IMR-90 (cell line): Measurements from ENCODE around the gene RBBP8. TPM values are rescaled to one million over a fixed set of nuclear protein-coding genes. Genes with fewer than 3 reads are reported as not detected.

Experiments used
- ATAC-seq: fragments of 200-7000 bp; cut with Tn5 transposase; 2 replicates; pipeline ENCODE4 v1.9.1; 2020; ENCODE audit warnings: low read depth, mild to moderate bottlenecking, moderate library complexity
- BruUV-seq: library from RNA; stranded (reverse); fragments of 400-500 nt; replicated peaks from 2 replicates; lab custom pipeline; 2021; lab: Mats Ljungman, UMichigan
- CTCF ChIA-PET: fragments of 300-600 bp; formaldehyde crosslinking; extraction: SDS; loops from one replicate; lab custom pipeline; 2021; ENCODE audit warnings: antibody characterized with exemption; lab: Yijun Ruan, JAX
- POLR2A ChIA-PET: fragments of 300-600 bp; sonication (Branson Sonifier 250); formaldehyde crosslinking; loops from one replicate; lab custom pipeline; 2022; ENCODE audit warnings: antibody characterized with exemption; ENCODE audit not compliant: unreplicated experiment; lab: Charles Lee
- DNase-seq: peaks from one replicate; pipeline ENCODE4 v3.0.0; 2013
- H2AFZ ChIP-seq: replicated peaks from 2 replicates; pipeline ENCODE3; 2013; ENCODE audit warnings: low read length, mild to moderate bottlenecking; ENCODE audit not compliant: poor library complexity
- H2AK5ac ChIP-seq: 2 replicates; pipeline ENCODE4 v1.6.1; 2013; ENCODE audit warnings: low read depth, low read length, inconsistent platforms
- H2AK9ac ChIP-seq: replicated peaks from 2 replicates; pipeline ENCODE3; 2013; ENCODE audit warnings: mild to moderate bottlenecking, low read depth, low read length, moderate library complexity; ENCODE audit not compliant: poor library complexity
- H2BK120ac ChIP-seq: 2 replicates; pipeline ENCODE4 v1.6.1; 2013; ENCODE audit warnings: low read depth, low read length, inconsistent platforms
- H2BK15ac ChIP-seq: 3 replicates; pipeline ENCODE4 v1.6.1; 2013; ENCODE audit warnings: low read depth, low read length, inconsistent platforms
- H2BK20ac ChIP-seq: 2 replicates; pipeline ENCODE4 v1.6.1; 2013; ENCODE audit warnings: low read depth, mild to moderate bottlenecking, inconsistent platforms, low read length, moderate library complexity
- H2BK5ac ChIP-seq: 2 replicates; pipeline ENCODE4 v1.6.1; 2013; ENCODE audit warnings: mild to moderate bottlenecking, low read depth, low read length, inconsistent platforms; ENCODE audit not compliant: poor library complexity, severe bottlenecking
- H3K14ac ChIP-seq: replicated peaks from 2 replicates; pipeline ENCODE4 v1.6.1; 2013; ENCODE audit warnings: low read depth, low read length, inconsistent platforms
- H3K18ac ChIP-seq: 2 replicates; pipeline ENCODE4 v1.6.1; 2013; ENCODE audit warnings: low read depth, low read length, control low read depth
- H3K23ac ChIP-seq: 2 replicates; pipeline ENCODE4 v1.6.1; 2013; ENCODE audit warnings: low read depth, low read length, inconsistent platforms
- H3K27ac ChIP-seq: 2 replicates; pipeline ENCODE4 v1.5.1; 2013; ENCODE audit warnings: mild to moderate bottlenecking, control low read depth, low read length; ENCODE audit not compliant: insufficient read depth
- H3K27me3 ChIP-seq: 2 replicates; pipeline ENCODE4 v1.6.1; 2013; ENCODE audit warnings: low read length; ENCODE audit not compliant: control insufficient read depth, insufficient read depth
- H3K36me3 ChIP-seq: 2 replicates; pipeline ENCODE4 v1.6.1; 2013; ENCODE audit warnings: low read length, mixed read lengths; ENCODE audit not compliant: control insufficient read depth, insufficient read depth
- H3K4ac ChIP-seq: 2 replicates; pipeline ENCODE4 v1.6.1; 2013; ENCODE audit warnings: low read depth, low read length, inconsistent platforms
- H3K4me1 ChIP-seq: 2 replicates; pipeline ENCODE4 v1.6.1; 2013; ENCODE audit warnings: low read length, mixed read lengths; ENCODE audit not compliant: control insufficient read depth, insufficient read depth
- H3K4me2 ChIP-seq: 2 replicates; pipeline ENCODE4 v1.6.1; 2013; ENCODE audit warnings: low read depth, mild to moderate bottlenecking, control low read depth, low read length, moderate library complexity
- H3K4me3 ChIP-seq: 2 replicates; pipeline ENCODE4 v1.5.1; 2013; ENCODE audit warnings: low read depth, mild to moderate bottlenecking, control low read depth, low read length, moderate library complexity; ENCODE audit not compliant: insufficient read depth
- H3K56ac ChIP-seq: 2 replicates; pipeline ENCODE4 v1.6.1; 2013; ENCODE audit warnings: low read length, inconsistent platforms; ENCODE audit not compliant: insufficient read depth; ENCODE audit errors: extremely low read depth
- H3K79me1 ChIP-seq, 2 experiments: 2 replicates each; pipeline ENCODE4 v1.6.1; 2013; ENCODE audit warnings: low read length in 2 of 2, inconsistent platforms in 1 of 2, low read depth in 1 of 2
- H3K9ac ChIP-seq: 2 replicates; pipeline ENCODE4 v1.6.1; 2013; ENCODE audit warnings: low read depth, low read length, control low read depth
- H3K9me1 ChIP-seq: 2 replicates; pipeline ENCODE4 v1.6.1; 2013; ENCODE audit warnings: low read length, inconsistent platforms; ENCODE audit not compliant: insufficient read depth
- H3K9me3 ChIP-seq: 2 replicates; pipeline ENCODE4 v1.6.1; 2013; ENCODE audit warnings: low read length; ENCODE audit not compliant: control insufficient read depth, insufficient read depth
- H4K20me1 ChIP-seq: 2 replicates; pipeline ENCODE4 v1.6.1; 2013; ENCODE audit warnings: low read length, inconsistent platforms; ENCODE audit not compliant: insufficient read depth
- H4K5ac ChIP-seq: 2 replicates; pipeline ENCODE4 v1.6.1; 2013; ENCODE audit warnings: mild to moderate bottlenecking, low read depth, low read length, control low read depth
- H4K8ac ChIP-seq, 2 experiments: 2 replicates each; pipeline ENCODE4 v1.6.1; 2013; ENCODE audit warnings: low read depth in 2 of 2, low read length in 2 of 2, control low read depth in 1 of 2, inconsistent platforms in 1 of 2
- H4K91ac ChIP-seq: 2 replicates; pipeline ENCODE4 v1.6.1; 2013; ENCODE audit warnings: low read depth, low read length, inconsistent platforms; ENCODE audit not compliant: insufficient read depth
- MAFK ChIP-seq: IDR thresholded peaks from 2 replicates; pipeline ENCODE4 v1.6.1; 2012; ENCODE audit warnings: low read depth, low read length, improper control_type of control experiment
- MAZ ChIP-seq: IDR thresholded peaks from 2 replicates; pipeline ENCODE4 v1.6.1; 2012; ENCODE audit warnings: low read depth, mild to moderate bottlenecking, low read length, improper control_type of control experiment, moderate library complexity, borderline replicate concordance
- dilution Hi-C: fragments of 300-500 bp; cut with HindIII; formaldehyde crosslinking; loops from one replicate; pipeline ENCODE4 v1.14.3; 2018; ENCODE audit warnings: low sequenced_read_pairs; ENCODE audit not compliant: unreplicated experiment
- in situ Hi-C: fragments of 300-500 bp; cut with MboI; formaldehyde crosslinking; loops from 3 replicates; pipeline ENCODE4 v1.14.3; 2019; ENCODE audit warnings: low sequenced_read_pairs, inconsistent platforms, mixed read lengths
- intact Hi-C: fragments of 100-400 bp; cut with micrococcal nuclease; formaldehyde crosslinking; loops from 2 replicates; pipeline ENCODE4 v1.10.0; 2022
- polyA plus RNA-seq, 3 experiments: library from polyadenylated mRNA; depleted of rRNA; stranded (reverse); fragments of >200 nt; gene quantifications; 2 replicates each; pipeline ENCODE4 v1.2.3, GENCODE V29; 2012; ENCODE audit warnings: low replicate concordance in 1 of 3
- total RNA-seq: library from RNA; depleted of rRNA; stranded (reverse); fragments of >200 nt; gene quantifications from 2 replicates; pipeline ENCODE4 v1.2.3, GENCODE V29; 2012

Gene RBBP8
- total and polyA plus RNA-seq, 2 of the 4 experiments (the other 2 are of a cell fraction): 12.0 to 21.1 TPM

GRCh38 chr18:22915337-22915736, 17.8 kb upstream of the RBBP8 start:
- H4K20me1 ChIP-seq: no peaks in the 10 kb centered on the region
- TF ChIP-seq MAFK (peak; percentile 81), MAZ (no peak)
- no peak overlapping the region for H2AK5ac ChIP-seq
- in situ Hi-C loops (no loop called here), dilution Hi-C loops (no loop called here), intact Hi-C loops (no loop called here)
- H3K79me1 ChIP-seq: no peaks in the 10 kb centered on the region
- BruUV-seq: no TSS peak
- no peak overlapping the region for H2BK5ac ChIP-seq
- H4K5ac ChIP-seq: no peak overlapping the region
- no peaks in the 10 kb centered on the region for H3K4me1 ChIP-seq
- H3K9me3 ChIP-seq: no peaks in the 10 kb centered on the region
- no peak overlapping the region for H4K8ac ChIP-seq
- H3K14ac ChIP-seq: no peak overlapping the region
- DNase-seq (no peak), ATAC-seq (no peak)
- no peak overlapping the region for H4K91ac ChIP-seq
- no peak overlapping the region for H3K4ac ChIP-seq
- no peak overlapping the region for H2BK15ac ChIP-seq
- H3K56ac ChIP-seq: no peak overlapping the region
- no peaks in the 10 kb centered on the region for H3K36me3 ChIP-seq
- H2AK9ac ChIP-seq: no peak overlapping the region
- no peak overlapping the region for H3K4me3 ChIP-seq
- H3K27me3 ChIP-seq: no peaks in the 10 kb centered on the region
- POLR2A ChIA-PET: no interaction called here
- no peak overlapping the region for H3K27ac ChIP-seq
- no peak overlapping the region for H3K9ac ChIP-seq
- H3K23ac ChIP-seq: no peak overlapping the region
- no peaks in the 10 kb centered on the region for H3K9me1 ChIP-seq
- H3K4me2 ChIP-seq: no peak overlapping the region
- CTCF ChIA-PET: interaction anchor here (0.8 to 1.4 kb wide), 2 partner anchors 18 to 101 kb away, joined by 3 to 4 read pairs; partner anchors contain the start of gene RBBP8
- H3K18ac ChIP-seq: no peak overlapping the region
- H2AFZ ChIP-seq: no peak overlapping the region
- no peak overlapping the region for H2BK20ac ChIP-seq
- no peak overlapping the region for H2BK120ac ChIP-seq
